ENCODE measurements around the gene APLP1. TPM values are rescaled to one million over a fixed set of nuclear protein-coding genes. Genes with fewer than 3 reads are reported as not detected.

The APLP1 gene
- polyA plus RNA-seq, 1 donor from 2014 or later, result 407 TPM

DNA sequence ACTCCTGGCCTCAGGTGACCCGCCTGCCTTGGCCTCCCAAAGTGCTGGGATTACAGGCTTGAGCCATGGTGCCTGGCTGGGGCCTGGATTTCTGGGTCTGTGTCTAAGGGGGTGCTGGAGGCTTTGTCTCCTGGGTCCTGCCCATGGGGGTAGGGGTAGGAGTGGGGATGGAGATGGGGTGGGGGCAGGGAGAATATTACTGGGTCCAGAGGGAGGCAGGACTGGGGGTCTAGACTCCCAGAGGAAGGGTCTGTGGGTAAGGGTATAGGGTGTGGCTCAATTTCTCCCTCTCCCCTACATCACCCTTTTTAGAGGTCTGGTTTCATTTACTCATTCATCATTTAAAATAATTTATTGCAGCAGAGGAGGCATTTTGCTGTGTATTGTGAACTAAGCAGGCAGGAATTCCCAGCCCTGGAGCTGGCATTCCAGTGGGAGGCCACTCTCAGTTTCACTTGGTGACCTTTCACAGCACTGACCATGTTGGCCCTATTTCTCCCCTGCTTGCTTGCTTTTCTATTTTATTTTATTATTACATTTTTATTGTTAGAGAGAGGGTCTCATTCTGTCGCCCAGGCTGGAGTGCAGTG, 32.8 kb downstream of the APLP1 start:
- H3K9ac ChIP-seq (ENCODE audit: low read length), result no peak overlapping the region
- no peaks in the 10 kb centered on the region for H4K20me1 ChIP-seq (ENCODE audit: insufficient read depth)
- peaks cover 3% of the 10 kb centered on the region for H3K79me2 ChIP-seq (replicated peaks; ENCODE audit: insufficient read depth, low read length)
- no peak overlapping the region for H2AFZ ChIP-seq (ENCODE audit: low read depth, low read length)
- TF ChIP-seq, protein P1, sequence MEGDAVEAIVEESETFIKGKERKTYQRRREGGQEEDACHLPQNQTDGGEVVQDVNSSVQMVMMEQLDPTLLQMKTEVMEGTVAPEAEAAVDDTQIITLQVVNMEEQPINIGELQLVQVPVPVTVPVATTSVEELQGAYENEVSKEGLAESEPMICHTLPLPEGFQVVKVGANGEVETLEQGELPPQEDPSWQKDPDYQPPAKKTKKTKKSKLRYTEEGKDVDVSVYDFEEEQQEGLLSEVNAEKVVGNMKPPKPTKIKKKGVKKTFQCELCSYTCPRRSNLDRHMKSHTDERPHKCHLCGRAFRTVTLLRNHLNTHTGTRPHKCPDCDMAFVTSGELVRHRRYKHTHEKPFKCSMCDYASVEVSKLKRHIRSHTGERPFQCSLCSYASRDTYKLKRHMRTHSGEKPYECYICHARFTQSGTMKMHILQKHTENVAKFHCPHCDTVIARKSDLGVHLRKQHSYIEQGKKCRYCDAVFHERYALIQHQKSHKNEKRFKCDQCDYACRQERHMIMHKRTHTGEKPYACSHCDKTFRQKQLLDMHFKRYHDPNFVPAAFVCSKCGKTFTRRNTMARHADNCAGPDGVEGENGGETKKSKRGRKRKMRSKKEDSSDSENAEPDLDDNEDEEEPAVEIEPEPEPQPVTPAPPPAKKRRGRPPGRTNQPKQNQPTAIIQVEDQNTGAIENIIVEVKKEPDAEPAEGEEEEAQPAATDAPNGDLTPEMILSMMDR (IDR thresholded peaks at IDR 0.05; ENCODE audit: poor library complexity, severe bottlenecking), result no peak
- TF ChIP-seq EZH2 (IDR thresholded peaks at IDR 0.05; ENCODE audit: borderline replicate concordance, insufficient read depth, low read length, poor library complexity, severe bottlenecking), result no peak
- no peak for TF ChIP-seq TAF1 (IDR thresholded peaks at IDR 0.05; ENCODE audit: low read depth)
- TF ChIP-seq, protein P2, sequence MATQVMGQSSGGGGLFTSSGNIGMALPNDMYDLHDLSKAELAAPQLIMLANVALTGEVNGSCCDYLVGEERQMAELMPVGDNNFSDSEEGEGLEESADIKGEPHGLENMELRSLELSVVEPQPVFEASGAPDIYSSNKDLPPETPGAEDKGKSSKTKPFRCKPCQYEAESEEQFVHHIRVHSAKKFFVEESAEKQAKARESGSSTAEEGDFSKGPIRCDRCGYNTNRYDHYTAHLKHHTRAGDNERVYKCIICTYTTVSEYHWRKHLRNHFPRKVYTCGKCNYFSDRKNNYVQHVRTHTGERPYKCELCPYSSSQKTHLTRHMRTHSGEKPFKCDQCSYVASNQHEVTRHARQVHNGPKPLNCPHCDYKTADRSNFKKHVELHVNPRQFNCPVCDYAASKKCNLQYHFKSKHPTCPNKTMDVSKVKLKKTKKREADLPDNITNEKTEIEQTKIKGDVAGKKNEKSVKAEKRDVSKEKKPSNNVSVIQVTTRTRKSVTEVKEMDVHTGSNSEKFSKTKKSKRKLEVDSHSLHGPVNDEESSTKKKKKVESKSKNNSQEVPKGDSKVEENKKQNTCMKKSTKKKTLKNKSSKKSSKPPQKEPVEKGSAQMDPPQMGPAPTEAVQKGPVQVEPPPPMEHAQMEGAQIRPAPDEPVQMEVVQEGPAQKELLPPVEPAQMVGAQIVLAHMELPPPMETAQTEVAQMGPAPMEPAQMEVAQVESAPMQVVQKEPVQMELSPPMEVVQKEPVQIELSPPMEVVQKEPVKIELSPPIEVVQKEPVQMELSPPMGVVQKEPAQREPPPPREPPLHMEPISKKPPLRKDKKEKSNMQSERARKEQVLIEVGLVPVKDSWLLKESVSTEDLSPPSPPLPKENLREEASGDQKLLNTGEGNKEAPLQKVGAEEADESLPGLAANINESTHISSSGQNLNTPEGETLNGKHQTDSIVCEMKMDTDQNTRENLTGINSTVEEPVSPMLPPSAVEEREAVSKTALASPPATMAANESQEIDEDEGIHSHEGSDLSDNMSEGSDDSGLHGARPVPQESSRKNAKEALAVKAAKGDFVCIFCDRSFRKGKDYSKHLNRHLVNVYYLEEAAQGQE (IDR thresholded peaks at IDR 0.05; ENCODE audit: borderline replicate concordance), result no peak
- no peak for TF ChIP-seq RAD21 (conservative IDR thresholded peaks at IDR 0.05)
- no peak for TF ChIP-seq EP300 (conservative IDR thresholded peaks at IDR 0.05; ENCODE audit: poor library complexity, severe bottlenecking)
- TF ChIP-seq POLR2AphosphoS5 (IDR thresholded peaks at IDR 0.05), result no peak
- TF ChIP-seq MXI1 (conservative IDR thresholded peaks at IDR 0.05; ENCODE audit: poor library complexity, severe bottlenecking), result no peak
- TF ChIP-seq SMC3 (conservative IDR thresholded peaks at IDR 0.05; ENCODE audit: poor library complexity), result no peak
- no peak overlapping the region for H3K27ac ChIP-seq (ENCODE audit: low read length)
- H3F3A ChIP-seq (ENCODE audit: insufficient read depth, low read length, poor library complexity, severe bottlenecking), result no peaks in the 10 kb centered on the region
- no peak overlapping the region for H3K4me3 ChIP-seq (ENCODE audit: low read length)
- H3K36me3 ChIP-seq (ENCODE audit: insufficient read depth, low read length), result no peaks in the 10 kb centered on the region
- no peaks in the 10 kb centered on the region for H3K9me3 ChIP-seq (ENCODE audit: low read length)
- no peak overlapping the region for H3K4me2 ChIP-seq (ENCODE audit: low read length)
- peaks cover 10% of the 10 kb centered on the region for H3K27me3 ChIP-seq (ENCODE audit: insufficient read depth, low read depth, low read length)
- H3K9me2 ChIP-seq (ENCODE audit: insufficient read depth, low read length), result no peaks in the 10 kb centered on the region

DNA sequence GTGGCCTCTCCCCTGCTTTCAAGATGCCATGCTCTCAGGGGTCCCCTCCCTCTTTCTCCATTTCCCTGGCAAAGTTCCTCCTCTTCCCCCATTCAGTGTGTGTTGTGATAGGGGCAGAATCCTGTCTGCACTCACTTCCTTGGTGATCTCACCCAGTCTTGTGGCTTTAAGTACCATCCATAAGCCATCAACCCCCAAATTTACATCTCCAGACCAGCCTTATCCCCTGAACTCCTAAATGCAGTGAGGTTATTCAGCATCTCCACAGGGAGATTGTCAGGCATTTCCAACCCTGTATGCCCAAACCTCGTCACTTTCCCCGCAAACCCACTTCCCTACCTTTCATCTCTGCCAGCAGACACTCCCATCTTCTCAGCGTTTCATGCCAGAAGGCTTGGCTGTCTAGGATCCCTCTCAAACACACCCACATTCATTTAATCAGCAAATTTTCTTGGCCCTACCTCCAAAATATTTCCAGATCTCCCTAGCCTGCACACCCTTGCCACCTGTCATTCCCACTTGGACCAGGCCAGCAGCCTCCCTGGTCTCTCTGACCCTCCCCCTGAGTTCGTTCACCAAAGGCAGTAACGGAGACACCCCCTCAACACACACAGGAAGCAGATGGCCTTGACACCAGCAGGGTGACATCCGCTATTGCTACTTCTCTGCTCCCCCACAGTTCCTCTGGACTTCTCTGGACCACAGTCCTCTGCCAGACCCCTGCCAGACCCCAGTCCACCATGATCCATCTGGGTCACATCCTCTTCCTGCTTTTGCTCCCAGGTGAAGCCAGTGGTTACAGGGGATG, 33.7 kb downstream of the APLP1 start, which contains the start of gene HCST:
Gene HCST (plus strand): TSS at position 676 of the 808 bp plus-strand sequence. CDS start 65 bp downstream, at position 741.
- Histone ChIP-seq H3K36me3 (ENCODE audit: insufficient read depth, low read length) (no peaks in the 10 kb centered on the region), H3K27me3 (ENCODE audit: insufficient read depth, low read depth, low read length) (peaks cover 10% of the 10 kb centered on the region), H3K9me3 (ENCODE audit: low read length) (no peaks in the 10 kb centered on the region), H3K9ac (ENCODE audit: low read length) (no peak within 1 kb of the TSS), H3K4me3 (ENCODE audit: low read length) (no peak within 1 kb of the TSS), H3K27ac (ENCODE audit: low read length) (no peak within 1 kb of the TSS), H4K20me1 (ENCODE audit: insufficient read depth) (no peaks in the 10 kb centered on the region), H3K4me2 (ENCODE audit: low read length) (no peak within 1 kb of the TSS), H3K79me2 (replicated peaks; ENCODE audit: insufficient read depth, low read length) (peaks cover 3% of the 10 kb centered on the region), H2AFZ (ENCODE audit: low read depth, low read length) (no peak within 1 kb of the TSS), H3K9me2 (ENCODE audit: insufficient read depth, low read length) (no peaks in the 10 kb centered on the region), H3F3A (ENCODE audit: insufficient read depth, low read length, poor library complexity, severe bottlenecking) (no peaks in the 10 kb centered on the region)
- TF ChIP-seq MXI1 (conservative IDR thresholded peaks at IDR 0.05; ENCODE audit: poor library complexity, severe bottlenecking) (no peak), POLR2AphosphoS5 (IDR thresholded peaks at IDR 0.05) (no peak), EZH2 (IDR thresholded peaks at IDR 0.05; ENCODE audit: borderline replicate concordance, insufficient read depth, low read length, poor library complexity, severe bottlenecking) (no peak), RAD21 (conservative IDR thresholded peaks at IDR 0.05) (no peak), SMC3 (conservative IDR thresholded peaks at IDR 0.05; ENCODE audit: poor library complexity) (no peak), EP300 (conservative IDR thresholded peaks at IDR 0.05; ENCODE audit: poor library complexity, severe bottlenecking) (no peak), TAF1 (IDR thresholded peaks at IDR 0.05; ENCODE audit: low read depth) (no peak)
- TF ChIP-seq, protein P2 (IDR thresholded peaks at IDR 0.05; ENCODE audit: borderline replicate concordance), result no peak
- TF ChIP-seq, protein P1 (IDR thresholded peaks at IDR 0.05; ENCODE audit: poor library complexity, severe bottlenecking), result no peak
